GM04503 (cell line): ENCODE data around the gene AGBL3.
"Not testable (repeated sequence)": the region's sequence is repeated elsewhere in the genome, so short reads cannot be mapped to it uniquely, and the experiment has no call there.

Experiments used
- DNase-seq: peaks from one replicate; pipeline ENCODE4 v3.0.0-alpha.2; 2012; ENCODE audit warnings: low read depth

Gene AGBL3

DNA sequence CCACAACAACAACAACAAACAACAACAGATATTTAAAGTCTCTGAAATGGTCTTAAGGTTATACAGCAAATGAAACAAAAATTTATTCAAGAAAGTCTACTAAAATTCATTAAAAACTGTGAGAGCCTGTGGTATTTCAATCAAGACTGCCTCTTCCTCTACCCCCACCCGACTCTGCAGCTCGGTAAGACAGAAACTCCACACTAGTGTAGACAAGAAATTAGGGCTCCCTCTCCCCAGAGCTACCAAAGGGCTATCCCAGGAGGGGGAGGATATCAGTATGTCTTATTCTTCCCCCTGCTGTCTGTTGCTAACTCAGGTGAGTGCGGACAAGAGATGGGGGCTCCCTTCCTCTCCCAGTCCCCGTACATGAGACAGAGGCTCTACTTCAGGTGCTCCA is 90.6 kb downstream of the AGBL3 start:
- DNase-seq = no peak

DNA sequence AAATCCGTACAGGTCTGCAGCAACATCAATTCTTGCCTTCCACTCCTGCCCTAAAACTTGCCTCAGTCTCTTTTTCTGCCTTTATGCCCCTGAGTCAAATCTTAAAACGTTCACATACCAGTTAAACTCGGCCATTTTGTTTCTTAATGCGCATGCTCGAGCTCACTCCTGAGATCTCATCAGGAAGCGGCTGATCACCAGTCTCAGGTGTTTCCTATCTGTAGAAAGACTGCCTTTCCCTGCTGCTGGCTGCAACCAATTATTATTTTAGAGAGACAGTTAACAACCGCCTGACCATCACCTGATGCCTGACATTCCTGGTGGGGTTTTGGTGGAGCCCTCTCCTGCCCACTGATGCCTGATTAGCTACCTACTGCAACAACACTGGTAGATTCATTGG is 91.3 kb downstream of the AGBL3 start:
- DNase-seq = no peak

DNA sequence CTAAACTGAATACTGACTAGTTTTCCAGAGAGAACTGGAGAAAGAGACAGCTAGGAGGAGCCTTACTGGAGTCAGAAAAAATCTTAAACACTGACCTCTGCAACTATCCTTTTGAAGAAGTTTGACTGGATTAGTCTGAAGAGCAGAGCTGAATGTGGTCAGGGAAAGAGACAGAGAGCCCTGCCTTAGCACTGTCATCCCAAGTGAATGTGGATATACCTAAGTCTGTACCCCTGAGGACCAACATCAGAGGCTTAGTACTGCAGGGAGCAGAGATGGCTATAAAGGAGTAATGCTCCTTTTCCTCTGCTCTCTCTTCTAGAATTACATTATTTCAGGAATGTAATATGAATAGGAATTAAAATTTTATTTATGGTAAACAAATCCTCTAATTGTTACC is 91.7 kb downstream of the AGBL3 start:
- DNase-seq = no peak

DNA sequence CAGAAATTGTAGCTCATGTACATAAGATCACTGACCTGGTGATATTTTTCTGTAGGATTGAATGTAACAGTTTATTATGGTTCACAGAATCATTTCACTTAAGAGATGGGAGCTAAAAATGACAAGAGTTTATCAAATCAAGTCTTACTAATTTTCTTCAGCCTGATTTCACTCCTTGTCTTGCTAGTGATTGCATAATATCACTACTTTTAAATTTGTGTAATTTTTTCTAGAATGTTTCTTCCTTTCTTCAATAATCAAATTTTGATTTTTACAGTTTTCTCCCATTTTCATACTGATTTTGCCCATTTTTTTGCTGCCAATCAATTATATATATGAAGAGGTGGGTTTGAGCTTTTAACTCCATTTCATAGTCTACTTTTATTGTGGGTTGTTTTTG is 92.8 kb downstream of the AGBL3 start:
- DNase-seq = no peak

DNA sequence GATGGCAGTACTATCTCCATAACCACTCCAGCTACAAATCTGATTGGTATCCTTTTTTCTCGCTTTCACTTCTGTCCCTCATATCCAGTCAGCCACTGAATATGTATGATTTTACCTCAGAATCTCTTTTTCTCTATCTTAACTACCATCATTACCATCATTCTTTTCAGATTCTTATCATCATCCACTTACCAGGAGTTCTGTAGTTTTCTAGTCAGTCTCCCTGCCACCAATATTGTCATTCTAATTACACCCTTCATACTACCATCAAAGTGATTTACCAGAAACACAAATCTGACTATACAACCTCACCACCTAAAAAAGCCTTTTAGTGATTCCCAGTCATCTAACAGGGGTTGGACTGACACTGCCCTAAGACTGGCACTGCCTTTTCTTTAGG is 96.7 kb downstream of the AGBL3 start:
- DNase-seq = no peak

DNA sequence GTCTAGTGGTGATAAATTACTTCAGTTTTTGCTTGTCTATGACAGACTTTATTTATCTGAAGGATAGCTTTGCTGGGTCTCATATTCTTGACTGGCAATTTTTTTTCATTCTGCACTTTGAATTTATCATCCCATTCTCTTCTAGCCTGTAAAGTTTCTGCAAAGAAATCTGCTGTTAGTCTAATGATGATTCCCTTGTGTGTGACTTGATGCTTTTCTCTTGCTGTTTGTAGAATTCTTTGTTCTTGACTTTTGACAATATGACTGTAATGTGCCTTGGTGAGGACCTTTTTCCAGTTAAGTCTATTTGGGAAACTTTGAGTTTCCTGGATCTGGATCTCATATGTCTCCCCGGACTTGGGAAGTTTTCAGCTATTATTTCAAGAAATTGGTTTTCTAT is 102.3 kb downstream of the AGBL3 start:
- DNase-seq = no peak

DNA sequence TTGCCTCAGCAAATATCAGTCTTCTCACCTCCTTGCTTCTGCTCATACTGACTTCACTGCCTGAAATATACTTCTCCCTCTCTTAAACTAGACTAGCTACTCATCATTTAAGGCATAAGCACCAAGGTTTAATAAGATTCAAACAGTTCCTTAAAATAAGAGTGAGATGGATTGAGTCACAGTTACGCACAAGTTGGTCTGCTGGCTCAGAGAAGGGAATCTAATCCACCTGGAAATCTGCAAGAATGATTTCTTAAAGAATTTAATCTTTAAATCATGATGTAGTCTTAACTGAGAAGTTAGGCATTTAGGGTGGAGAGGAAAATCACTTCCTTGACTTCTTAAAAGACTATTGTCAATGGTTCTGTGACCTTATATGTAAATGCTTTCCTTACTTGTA is 105.4 kb downstream of the AGBL3 start:
- DNase-seq = no peak

DNA sequence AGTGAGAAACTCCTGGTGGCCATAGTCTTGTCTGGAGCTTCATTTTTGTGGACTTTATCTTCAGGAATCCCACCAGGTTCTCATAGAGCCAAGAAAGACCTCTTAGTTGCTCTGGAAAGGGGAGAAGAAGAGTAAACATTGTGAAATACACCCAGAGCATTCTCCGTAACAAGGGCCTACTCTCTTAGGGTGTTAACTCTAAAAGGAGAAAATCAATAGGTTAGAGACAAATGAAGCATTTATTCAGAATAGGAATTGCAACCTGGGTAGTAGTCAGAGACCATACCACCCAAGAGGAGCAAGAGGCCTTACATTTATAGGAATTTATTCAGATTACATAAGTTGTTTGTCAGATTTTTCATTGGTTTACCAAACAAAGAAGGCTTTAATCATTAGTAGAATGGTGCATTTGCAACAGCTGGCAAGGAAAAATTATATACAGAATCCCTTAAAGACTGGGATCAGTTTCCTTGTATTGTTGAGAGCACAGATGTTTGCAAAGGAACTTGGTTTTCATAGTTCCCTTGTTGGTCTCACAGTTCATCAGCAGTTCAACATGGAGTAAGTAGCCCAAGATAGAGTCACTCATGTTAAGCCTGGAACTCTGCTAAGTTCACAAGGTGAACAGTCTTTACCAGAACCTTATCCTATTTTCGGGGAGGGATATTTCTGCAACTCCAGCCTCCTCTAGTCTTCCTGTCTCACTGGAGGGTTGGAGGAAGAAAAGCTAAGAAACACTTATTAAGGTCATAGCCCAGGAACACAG is 108.3 kb downstream of the AGBL3 start:
- DNase-seq = no peak

DNA sequence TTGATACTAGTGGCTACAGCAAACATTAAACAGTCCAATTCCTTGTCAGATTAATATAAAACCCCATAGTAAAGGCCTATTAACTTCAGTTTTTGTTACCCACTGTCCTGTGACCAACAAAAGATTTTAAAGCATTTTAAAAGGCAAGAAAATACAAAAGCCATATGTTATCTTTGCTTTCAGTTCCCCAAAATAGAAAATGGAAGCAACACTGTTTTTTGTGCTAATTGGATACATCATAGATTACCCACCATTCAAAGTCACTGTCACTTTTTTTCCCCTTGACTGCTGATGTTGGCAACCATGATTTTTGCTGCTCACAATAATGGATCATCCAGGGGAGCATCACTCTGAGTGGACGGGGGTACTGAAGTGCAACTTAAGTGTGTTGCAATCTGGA is 109.1 kb downstream of the AGBL3 start:
- DNase-seq = no peak

DNA sequence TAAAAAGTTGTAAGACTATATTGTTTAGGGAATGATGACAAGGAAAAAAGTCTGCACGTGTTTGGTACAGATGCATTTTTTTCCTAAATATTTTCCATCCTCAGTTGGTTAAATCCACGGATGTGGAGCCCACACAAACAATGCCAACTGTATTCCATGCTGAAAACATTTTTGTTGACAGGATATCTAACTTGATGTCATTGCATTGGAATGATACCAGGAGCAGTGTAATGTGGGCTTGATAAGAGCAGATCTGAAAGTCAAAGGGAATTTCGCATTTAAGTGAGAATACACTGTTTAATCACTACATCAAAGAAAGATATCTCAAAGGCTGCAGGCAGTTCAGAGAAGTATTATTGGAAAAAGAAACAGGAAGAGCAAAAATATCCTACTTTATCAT is 112.1 kb downstream of the AGBL3 start:
- DNase-seq = no peak

DNA sequence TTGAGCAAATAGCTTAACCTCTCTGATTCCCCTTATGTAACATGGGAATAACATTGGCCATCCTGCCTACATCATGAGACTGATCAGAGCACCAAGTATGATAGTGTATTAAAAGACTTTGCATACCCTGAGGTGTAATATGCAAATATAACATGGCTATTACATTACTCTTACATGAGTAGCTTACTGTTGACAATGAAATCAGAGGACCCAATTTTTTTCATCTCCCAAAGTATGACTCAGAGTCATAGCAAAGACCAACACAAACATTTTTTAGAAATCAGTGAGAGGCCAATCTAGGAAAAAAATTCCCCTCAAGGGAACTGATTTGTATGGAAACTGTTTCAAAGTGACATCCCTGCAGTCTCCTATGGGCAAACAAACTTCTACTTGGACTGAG is 114.5 kb downstream of the AGBL3 start:
- no peak for DNase-seq

DNA sequence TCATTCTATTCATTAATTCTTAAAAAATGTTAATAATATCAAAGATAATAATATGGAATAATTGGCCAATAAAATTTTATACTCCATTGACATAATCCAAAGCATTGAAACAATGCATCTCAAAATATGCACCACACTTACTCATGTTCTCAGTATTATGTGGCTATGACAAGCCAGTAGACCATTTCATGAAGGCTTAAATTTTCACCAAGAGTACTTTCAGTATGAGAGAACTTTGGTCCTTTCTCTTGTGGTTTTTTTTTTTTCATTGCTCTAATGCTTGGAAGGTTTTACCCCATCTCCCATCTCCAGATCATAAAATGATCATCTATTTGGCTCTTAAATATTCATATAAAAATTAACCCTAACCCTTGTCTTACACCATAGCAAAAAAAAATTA is 116.1 kb downstream of the AGBL3 start:
- DNase-seq = no peak

DNA sequence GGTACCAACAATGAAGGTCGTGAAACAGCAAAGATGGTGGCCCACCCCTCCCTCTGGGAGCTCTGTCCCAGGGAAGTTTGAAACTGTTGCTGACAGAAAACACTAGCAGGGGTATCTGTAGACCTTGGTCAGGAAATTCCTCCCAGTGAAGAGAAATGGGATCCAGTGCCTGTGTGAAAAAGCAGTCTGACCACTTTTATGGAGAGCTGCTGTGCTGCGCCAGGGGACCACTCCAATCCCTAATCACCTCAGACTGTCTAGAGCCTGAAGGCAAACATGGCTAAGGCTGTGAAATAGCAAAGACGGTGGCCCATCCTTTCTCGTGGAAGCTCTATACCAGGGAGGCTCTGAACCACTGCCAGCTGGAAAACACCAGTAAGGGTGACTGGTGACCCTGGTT is 123.3 kb downstream of the AGBL3 start:
- DNase-seq = no peak

DNA sequence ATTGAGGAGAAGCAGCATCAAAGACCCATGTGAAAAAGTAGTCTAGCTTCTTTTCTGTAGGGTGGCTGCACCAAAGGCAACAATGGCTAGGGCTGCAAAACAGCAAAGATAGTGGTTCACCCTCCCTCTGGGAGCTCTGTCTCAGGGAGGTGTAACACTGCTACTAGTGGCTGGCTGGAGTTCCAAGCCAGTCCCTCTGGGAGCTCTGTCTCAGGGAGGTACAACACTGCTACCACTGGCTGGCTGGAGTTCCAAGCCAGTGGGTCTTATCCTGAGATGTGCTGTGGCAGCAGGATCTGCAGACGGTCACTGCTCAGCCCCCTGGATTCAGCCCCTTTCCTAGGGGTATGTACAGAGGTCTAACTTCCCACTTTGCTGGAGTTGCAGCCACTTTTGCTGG is 123.7 kb downstream of the AGBL3 start:
- no peak for DNase-seq

DNA sequence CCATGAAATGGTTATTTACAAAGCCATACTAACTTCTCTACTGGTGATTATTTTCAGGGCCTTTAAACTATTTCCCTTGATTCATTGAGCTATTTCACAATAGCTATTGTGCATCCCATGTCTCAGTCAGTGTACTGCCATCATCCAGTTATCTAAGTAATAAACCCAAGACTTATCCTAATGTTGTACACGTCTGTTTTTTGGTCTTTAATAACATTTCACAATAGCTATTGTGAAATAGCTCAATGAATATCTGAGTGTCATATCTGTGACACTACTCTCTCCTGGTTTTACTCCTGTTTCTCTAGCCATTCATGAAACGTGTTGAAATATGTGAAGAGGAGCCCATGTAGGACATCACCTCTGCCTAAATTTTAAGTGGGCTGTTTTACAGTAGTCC is 125.1 kb downstream of the AGBL3 start:
- DNase-seq = no peak

DNA sequence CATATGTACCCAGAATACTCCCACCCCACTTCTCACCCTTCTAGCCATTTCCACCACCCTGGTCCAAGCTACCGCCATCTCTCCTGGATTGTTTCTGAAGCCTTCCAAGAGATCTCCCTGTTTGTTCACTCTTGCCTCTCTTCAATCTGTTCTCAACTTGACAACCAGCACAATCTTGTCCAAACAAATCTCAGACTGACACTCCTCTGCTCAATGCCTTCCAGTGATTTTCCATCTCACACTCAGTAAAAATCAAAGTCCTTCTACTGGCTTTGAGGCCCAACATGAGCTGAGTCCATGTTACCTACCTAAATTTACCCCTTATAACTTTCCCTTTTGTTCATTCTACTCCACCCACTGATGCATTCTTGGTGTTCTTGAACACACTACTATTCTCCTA is 128.3 kb downstream of the AGBL3 start:
- no peak for DNase-seq

DNA sequence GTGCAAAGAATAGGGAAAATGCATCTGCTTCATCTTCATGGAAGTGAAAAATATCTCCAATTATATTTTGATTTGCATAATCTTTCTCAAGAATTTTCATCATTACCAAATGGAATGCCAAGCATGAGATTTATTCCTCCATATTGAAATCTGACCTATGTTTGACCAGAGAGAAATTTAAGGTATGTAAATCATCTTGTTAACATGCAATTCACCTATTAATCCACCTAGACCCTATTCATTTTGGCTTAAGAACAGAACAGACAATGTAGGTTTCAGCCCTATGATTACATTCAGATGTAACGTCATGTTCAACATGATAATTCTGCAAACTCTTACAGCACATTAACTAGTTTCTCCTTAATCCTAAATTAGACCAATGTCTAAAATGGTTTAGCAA is 130.8 kb downstream of the AGBL3 start:
- no peak for DNase-seq

DNA sequence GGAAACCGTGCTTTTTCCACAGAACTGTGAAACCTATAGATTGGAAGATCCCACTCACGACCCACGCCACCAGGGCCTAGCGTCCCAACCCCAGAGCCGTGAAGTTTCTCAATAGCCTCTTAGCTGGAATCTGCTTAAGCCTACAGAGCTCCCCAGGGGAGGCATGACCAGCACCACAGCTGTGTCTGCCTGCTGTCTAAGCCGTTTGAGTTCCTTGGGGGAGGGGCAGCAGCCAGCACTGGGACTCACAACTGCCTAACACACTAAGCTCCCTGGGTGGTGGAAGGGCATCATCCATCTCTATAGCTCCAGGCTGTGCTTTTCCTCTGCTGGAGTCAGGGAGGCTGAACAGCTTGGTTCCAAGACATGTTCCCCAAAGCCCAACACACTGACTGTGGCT is 135.6 kb downstream of the AGBL3 start:
- no peak for DNase-seq

DNA sequence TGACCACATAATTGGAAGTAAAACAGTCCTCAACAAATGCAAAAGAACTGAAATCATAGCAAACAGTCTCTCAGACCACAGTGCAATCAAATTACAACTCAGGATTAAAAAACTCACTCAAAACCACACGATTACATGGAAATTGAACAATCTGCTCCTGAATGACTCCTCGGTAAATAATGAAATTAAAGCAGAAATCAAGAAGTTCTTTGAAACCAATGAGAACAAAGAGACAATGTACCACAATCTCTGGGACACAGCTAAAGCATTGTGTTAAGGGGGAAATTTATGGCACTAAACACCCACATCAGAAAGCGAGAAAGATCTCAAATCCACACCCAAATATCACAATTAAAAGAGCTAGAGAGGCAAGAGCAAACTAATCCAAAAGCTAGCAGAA is 138.3 kb downstream of the AGBL3 start:
- not testable (repeated sequence) for DNase-seq

DNA sequence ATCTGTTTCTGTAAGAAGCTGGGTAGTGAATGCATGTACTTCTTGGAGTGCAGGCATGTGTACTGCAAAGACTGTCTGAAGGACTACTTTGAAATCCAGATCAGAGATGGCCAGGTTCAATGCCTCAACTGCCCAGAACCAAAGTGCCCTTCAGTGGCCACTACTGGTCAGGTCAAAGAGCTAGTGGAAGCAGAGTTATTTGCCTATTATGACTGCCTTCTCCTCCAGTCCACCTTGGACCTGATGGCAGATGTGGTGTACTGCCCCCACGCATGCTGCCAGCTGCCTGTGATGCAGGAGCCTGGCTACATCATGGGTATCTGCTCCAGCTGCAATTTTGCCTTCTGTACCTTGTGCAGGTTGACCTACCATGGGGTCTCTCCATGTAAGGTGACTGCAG is 142.6 kb downstream of the AGBL3 start:
- DNase-seq = no peak

DNA sequence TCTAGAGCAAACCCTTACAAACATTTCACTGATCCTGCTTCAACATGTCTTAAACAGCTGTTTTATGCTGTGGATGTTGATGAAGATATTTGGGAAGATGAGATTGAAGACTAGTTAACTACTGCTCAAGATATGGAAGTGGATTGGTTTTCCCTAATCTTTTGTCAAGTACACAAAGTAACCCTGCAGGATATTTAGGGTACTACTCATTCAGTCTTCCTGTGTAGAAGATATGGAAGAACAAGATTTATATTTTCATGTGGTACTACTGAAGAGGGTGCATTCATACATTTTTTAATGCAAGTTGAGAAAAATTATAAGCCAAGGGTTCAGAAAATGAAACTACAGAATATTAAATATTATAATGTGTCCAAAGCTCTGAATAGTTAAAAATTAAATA is 143.3 kb downstream of the AGBL3 start:
- no peak for DNase-seq

DNA sequence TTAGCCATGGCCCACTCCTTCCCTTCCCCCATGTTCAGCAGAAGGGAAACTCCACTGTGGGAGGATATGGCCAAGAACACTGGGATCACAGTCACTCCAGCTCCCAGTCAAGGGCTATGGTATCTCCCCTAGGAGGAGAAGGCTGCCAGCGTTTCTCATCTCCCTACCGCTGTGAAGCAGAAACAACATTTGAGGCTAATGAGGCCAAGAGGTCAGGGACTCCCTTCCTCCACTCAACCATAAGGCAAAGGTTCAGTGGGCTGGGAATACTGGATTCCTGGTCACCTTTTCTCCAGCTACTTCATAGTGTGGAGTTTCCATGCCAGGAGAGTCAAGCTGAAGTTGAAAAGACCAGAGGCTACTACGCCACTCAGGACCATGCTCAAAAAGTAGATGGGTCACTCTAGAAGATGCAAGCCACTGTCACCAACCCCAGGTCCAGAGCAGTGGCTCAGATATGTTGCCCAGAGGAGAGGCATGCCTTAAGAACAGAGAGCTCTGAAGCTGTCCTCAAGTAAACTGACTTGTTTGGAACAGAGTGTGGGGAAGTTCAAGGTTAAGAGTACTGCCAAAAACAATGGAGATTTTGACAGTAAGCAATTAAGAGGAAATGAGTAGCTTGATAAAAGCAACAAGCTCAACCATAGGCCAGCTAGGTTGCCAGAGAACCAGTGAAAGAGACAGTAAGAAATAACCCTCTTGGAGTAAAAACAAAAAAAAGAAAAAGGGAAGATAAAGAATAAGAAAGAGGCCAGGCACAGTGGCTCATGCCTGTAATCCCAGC is 157.8 kb downstream of the AGBL3 start:
- no peak for DNase-seq

DNA sequence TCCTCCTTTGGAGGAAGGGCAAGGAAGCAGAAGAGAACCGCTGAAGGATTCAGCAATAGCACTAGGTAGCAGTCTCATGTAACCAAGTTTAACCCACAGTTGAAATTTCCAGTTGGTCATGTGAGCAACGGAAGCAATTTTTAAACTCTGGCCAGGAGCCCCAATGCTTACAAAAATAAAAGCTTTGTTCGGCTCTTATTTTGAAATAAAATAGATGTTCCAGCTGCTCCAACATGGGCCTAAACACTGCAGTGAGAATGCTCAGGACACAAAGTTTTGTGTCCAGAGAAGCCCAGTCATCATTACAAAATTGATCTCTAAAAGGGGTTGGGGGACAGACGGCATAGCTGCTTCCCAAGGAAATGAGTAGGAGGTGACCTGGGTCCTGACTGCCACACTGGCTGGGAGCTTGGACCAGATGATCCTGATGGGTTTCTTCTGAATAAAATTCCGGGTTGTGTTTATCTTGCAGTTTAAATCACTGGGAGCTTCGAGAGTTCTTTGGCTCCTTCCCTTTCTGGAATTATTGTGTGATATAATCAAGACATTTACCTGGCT is 161.1 kb downstream of the AGBL3 start:
- no peak for DNase-seq
